GM19239 (cell line): ENCODE measurements around the gene NTF3.
"Not testable (repeated sequence)": the region's sequence is repeated elsewhere in the genome, so short reads cannot be mapped to it uniquely, and the experiment has no call there.

Source experiments
- DNase-seq: peaks from one replicate; pipeline ENCODE4 v3.0.0; 2011; ENCODE audit warnings: low spot score; ENCODE audit not compliant: insufficient read length
- FAIRE-seq: peaks from 2 replicates; lab custom pipeline; 2011; peaks lifted over from hg19 to GRCh38; lab: Jason Lieb, UNC

Gene NTF3

GRCh38 chr12:5524116-5524768 is 92.3 kb downstream of the NTF3 start:
- DNase-seq (no peak), FAIRE-seq (no peak)

- FAIRE-seq (no peak), DNase-seq (no peak)
These were observed 93.0 kb downstream of the NTF3 start for GRCh38 chr12:5524769-5525436.

GRCh38 chr12:5525783-5526367 is 94.0 kb downstream of the NTF3 start:
- DNase-seq, result no peak

GRCh38 chr12:5533368-5533767 is 101.5 kb downstream of the NTF3 start:
- FAIRE-seq, result no peak
- no peak for DNase-seq

More at GRCh38 chr12:5525783-5526367, 94.0 kb downstream of the NTF3 start:
- FAIRE-seq, result no peak

- FAIRE-seq (no peak), DNase-seq (no peak)
These were observed 102.7 kb downstream of the NTF3 start for GRCh38 chr12:5534426-5535199.

- DNase-seq (no peak), FAIRE-seq (no peak)
These were observed 103.6 kb downstream of the NTF3 start for GRCh38 chr12:5535541-5535940.

GRCh38 chr12:5537026-5537615 is 105.2 kb downstream of the NTF3 start:
- not testable (repeated sequence) for DNase-seq, FAIRE-seq

- DNase-seq (no peak), FAIRE-seq (no peak)
These were observed 105.9 kb downstream of the NTF3 start for GRCh38 chr12:5537771-5538170.
